Activated CD8-positive, alpha-beta memory T cell treated with anti-CD3 and anti-CD28 coated beads for 48 hours (primary cell): ENCODE measurements around the gene OR8B2.
A peak's percentile ranks its signal among the peaks of the same experiment; 100 is the strongest.
"Not testable (repeated sequence)": the region's sequence is repeated elsewhere in the genome, so short reads cannot be mapped to it uniquely, and the experiment has no call there.

Experiments used
- DNase-seq, 3 experiments: peaks; one replicate each; pipeline ENCODE4 v3.0.0-alpha.2; 2020; ENCODE audit warnings: low read depth in 2 of 3, low spot score in 2 of 3

OR8B2 gene

GRCh38 chr11:124384399-124384798 lies at the start of gene OR8B2:
OR8B2 (minus strand) TSS chr11:124384499; CDS start chr11:124383343, 1,156 bp downstream.
- no peak for DNase-seq

- DNase-seq: no peak
These were observed 45.3 kb upstream of the OR8B2 start for GRCh38 chr11:124429599-124429998.

- no peak for DNase-seq
These were observed 40.2 kb upstream of the OR8B2 start, which contains the start of gene OR8B4 for GRCh38 chr11:124424384-124424921. OR8B4 (minus strand) TSS chr11:124424871; CDS start chr11:124424871, 0 bp downstream.

- no peak for DNase-seq
These were observed 36.7 kb upstream of the OR8B2 start for GRCh38 chr11:124421043-124421442.

- no peak for DNase-seq
These were observed 31.1 kb upstream of the OR8B2 start for GRCh38 chr11:124415356-124415923.

- no peak for DNase-seq
These were observed 25.6 kb upstream of the OR8B2 start for GRCh38 chr11:124409906-124410305.

- DNase-seq: no peak
These were observed 21.3 kb upstream of the OR8B2 start for GRCh38 chr11:124405581-124405980.

- not testable (repeated sequence) for DNase-seq
These were observed 18.9 kb upstream of the OR8B2 start for GRCh38 chr11:124403186-124403585.

- DNase-seq: peak in 2 of 3 experiments; percentile 1 to 23
These were observed 18.1 kb upstream of the OR8B2 start for GRCh38 chr11:124402326-124402922.

- no peak for DNase-seq
These were observed 14.6 kb upstream of the OR8B2 start, which contains the start of gene OR8B3 for GRCh38 chr11:124398924-124399323. OR8B3 (minus strand) TSS chr11:124399024; CDS start chr11:124397351, 1,673 bp downstream.

- DNase-seq: not testable (repeated sequence)
These were observed 12.5 kb upstream of the OR8B2 start for GRCh38 chr11:124396847-124397246.

GRCh38 chr11:124394408-124394807 lies 10.1 kb upstream of the OR8B2 start:
- DNase-seq: no peak

- DNase-seq: not testable (repeated sequence)
These were observed 1.4 kb downstream of the OR8B2 start for GRCh38 chr11:124382857-124383256.

- DNase-seq: no peak
These were observed 3.7 kb downstream of the OR8B2 start for GRCh38 chr11:124380585-124380984.

GRCh38 chr11:124376280-124376679 lies 8.0 kb downstream of the OR8B2 start:
- DNase-seq: no peak

- DNase-seq: no peak
These were observed 24.7 kb downstream of the OR8B2 start for GRCh38 chr11:124359566-124359965.

- DNase-seq: no peak
These were observed 37.9 kb downstream of the OR8B2 start for GRCh38 chr11:124346311-124346955.

- no peak for DNase-seq
These were observed 40.0 kb downstream of the OR8B2 start for GRCh38 chr11:124344346-124344745.

- DNase-seq: no peak
These were observed 44.2 kb downstream of the OR8B2 start for GRCh38 chr11:124340142-124340447.

- DNase-seq: no peak
These were observed 44.7 kb downstream of the OR8B2 start for GRCh38 chr11:124339396-124340141.
